22Rv1 (cell line): ENCODE results near the gene JMY.

Experiments
- ZFX ChIP-seq: fragments of 450-650 bp; IDR thresholded peaks from 2 replicates; pipeline ENCODE4 v1.6.1; 2017; ENCODE audit warnings: antibody characterized with exemption, borderline replicate concordance
- TF ChIP-seq, protein P1 (sequence below): fragments of 450-650 bp; IDR thresholded peaks from 2 replicates; pipeline ENCODE4 v1.5.1; 2017; ENCODE audit warnings: mild to moderate bottlenecking

DNA sequence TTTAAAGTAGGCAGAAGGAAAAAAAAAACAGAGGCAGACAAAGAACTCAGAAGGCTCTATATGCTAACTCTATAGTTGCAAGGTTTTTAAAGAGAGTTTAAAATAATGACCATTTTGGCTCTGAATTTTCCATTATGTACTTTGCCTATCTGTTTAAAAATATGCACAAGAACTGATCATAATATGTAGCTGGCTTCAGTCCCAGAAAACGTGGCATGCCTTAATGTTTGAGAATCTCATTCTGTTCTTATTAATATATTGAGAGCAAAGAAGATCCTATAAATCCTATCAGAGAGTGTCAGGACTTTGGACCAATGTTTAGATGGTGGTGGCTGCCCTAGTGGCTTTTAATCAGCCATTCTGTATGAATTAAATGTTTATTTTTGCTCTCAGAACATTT lies 121.5 kb downstream of the JMY start:
- TF ChIP-seq, protein P1, sequence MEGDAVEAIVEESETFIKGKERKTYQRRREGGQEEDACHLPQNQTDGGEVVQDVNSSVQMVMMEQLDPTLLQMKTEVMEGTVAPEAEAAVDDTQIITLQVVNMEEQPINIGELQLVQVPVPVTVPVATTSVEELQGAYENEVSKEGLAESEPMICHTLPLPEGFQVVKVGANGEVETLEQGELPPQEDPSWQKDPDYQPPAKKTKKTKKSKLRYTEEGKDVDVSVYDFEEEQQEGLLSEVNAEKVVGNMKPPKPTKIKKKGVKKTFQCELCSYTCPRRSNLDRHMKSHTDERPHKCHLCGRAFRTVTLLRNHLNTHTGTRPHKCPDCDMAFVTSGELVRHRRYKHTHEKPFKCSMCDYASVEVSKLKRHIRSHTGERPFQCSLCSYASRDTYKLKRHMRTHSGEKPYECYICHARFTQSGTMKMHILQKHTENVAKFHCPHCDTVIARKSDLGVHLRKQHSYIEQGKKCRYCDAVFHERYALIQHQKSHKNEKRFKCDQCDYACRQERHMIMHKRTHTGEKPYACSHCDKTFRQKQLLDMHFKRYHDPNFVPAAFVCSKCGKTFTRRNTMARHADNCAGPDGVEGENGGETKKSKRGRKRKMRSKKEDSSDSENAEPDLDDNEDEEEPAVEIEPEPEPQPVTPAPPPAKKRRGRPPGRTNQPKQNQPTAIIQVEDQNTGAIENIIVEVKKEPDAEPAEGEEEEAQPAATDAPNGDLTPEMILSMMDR = no peak
- TF ChIP-seq ZFX = no peak
